ENCODE results near the gene TBC1D4. TPM values are rescaled to one million over a fixed set of nuclear protein-coding genes. Genes with fewer than 3 reads are reported as not detected.

The TBC1D4 gene
- total and polyA plus RNA-seq, 9 of the 15 experiments (the other 6 are each of a cell fraction or from before 2014, with no cell fraction given): 2.8 to 12.3 (median 7.0) TPM

DNA sequence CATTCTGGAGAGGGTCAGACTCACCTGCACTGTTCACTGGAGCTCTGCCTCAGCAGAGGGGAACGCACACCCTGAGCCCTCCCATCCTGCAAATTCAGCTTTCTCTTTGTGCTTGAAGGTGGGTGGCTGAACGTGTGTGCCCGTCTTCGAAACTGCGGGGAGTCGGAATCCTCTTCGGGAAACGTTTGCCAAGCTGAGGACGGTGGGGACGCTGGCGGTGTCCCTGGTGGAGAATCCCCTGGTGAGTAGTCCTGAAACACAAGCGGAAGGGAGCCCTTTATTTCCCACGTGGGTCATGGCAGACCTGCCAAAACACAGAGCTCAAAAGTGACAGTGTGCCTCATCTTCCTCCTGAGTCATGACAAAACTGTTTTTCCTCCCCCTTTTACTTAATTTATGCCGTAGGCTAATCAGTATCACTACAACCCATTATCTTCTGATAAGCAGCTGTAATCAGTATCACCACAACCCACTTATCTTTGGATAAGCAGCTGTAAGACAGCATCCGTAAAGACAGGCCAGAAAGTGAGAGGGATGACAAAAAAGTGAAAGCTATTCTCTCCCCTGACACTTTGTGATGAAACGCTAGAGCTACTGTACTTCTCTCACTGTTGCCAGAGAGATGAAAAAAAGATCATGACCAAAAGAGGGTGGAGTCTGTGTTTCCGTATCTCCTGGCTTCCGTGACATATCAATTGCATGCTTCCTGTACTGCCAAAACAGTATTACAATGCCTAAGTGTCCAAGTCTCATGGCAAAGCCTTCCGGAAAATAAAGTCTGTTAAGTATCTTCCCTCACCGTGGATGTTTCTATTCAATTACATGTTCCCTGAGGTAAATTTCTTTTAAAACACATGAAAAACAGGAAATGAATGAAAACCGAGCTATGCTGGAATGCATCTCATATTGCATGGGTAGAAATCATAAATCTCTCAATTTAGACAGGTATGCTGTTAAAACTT is 155.5 kb downstream of the TBC1D4 start (continued):
- TF ChIP-seq ARID3B (CRISPR knock-in tag; IDR thresholded peaks at IDR 0.05; ENCODE audit: borderline replicate concordance) (no peak), ZFP91 (CRISPR knock-in tag; IDR thresholded peaks at IDR 0.05) (no peak), GABPB1 (CRISPR knock-in tag; IDR thresholded peaks at IDR 0.05) (no peak), ZNF766 (CRISPR knock-in tag; conservative IDR thresholded peaks at IDR 0.05) (0 out of 2 replicates have a peak, but pooled peaks have one; percentile 41), HES1 (IDR thresholded peaks at IDR 0.05; ENCODE audit: low read depth) (peak; percentile 73), SRSF7 (optimal IDR thresholded peaks at IDR 0.05; ENCODE audit: low read depth, low read length) (no peak), ZBTB9 (CRISPR knock-in tag; IDR thresholded peaks at IDR 0.05) (no peak), CCNT2 (IDR thresholded peaks at IDR 0.05; ENCODE audit: borderline replicate concordance, extremely low read depth, insufficient read length, low read depth, low read length) (peak; percentile 25), FOXM1 (IDR thresholded peaks at IDR 0.05; ENCODE audit: low read depth) (peak; percentile 80), FOXM1 (CRISPR knock-in tag; IDR thresholded peaks at IDR 0.05; ENCODE audit: low read depth) (no peak), HLTF (IDR thresholded peaks at IDR 0.05) (0 out of 2 replicates have a peak, but pooled peaks have one; percentile 45), MECOM (CRISPR knock-in tag; IDR thresholded peaks at IDR 0.05) (peak; percentile 92), ELF2 (CRISPR knock-in tag; IDR thresholded peaks at IDR 0.05) (no peak), CBFA2T2 (conservative IDR thresholded peaks at IDR 0.05) (peak; percentile 85), CHD4 (IDR thresholded peaks at IDR 0.05; ENCODE audit: insufficient read depth, insufficient replicate concordance, low read depth, low read length, poor library complexity, severe bottlenecking) (no peak), TCF3 (CRISPR knock-in tag; IDR thresholded peaks at IDR 0.05) (0 out of 2 replicates have a peak, but pooled peaks have one; percentile 20), JUND (IDR thresholded peaks at IDR 0.05; ENCODE audit: borderline replicate concordance, low read depth, low read length) (peak; percentile 16; the same call in 1 of the 2 replicates), JUND (tag; IDR thresholded peaks at IDR 0.05; ENCODE audit: borderline replicate concordance, low read depth, low read length) (0 out of 3 replicates have a peak, but pooled peaks have one; percentile 41)
- TF ChIP-seq, protein P1, sequence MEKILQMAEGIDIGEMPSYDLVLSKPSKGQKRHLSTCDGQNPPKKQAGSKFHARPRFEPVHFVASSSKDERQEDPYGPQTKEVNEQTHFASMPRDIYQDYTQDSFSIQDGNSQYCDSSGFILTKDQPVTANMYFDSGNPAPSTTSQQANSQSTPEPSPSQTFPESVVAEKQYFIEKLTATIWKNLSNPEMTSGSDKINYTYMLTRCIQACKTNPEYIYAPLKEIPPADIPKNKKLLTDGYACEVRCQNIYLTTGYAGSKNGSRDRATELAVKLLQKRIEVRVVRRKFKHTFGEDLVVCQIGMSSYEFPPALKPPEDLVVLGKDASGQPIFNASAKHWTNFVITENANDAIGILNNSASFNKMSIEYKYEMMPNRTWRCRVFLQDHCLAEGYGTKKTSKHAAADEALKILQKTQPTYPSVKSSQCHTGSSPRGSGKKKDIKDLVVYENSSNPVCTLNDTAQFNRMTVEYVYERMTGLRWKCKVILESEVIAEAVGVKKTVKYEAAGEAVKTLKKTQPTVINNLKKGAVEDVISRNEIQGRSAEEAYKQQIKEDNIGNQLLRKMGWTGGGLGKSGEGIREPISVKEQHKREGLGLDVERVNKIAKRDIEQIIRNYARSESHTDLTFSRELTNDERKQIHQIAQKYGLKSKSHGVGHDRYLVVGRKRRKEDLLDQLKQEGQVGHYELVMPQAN (IDR thresholded peaks at IDR 0.05; ENCODE audit: borderline replicate concordance): no peak

All from K562 (cell line).